Smooth muscle cell (in vitro differentiated cells): Measurements from ENCODE around the gene PRCD. TPM values are rescaled to one million over a fixed set of nuclear protein-coding genes. Genes with fewer than 3 reads are reported as not detected.

Experiments used
- DNase-seq: peaks from one replicate; lab custom pipeline; 2025; ENCODE audit not compliant: unreplicated experiment; lab: John Stamatoyannopoulos, UW
- H2AFZ ChIP-seq: fragments of 200-600 bp; sonication (generic); 2 replicates; pipeline ENCODE4 v1.6.0; 2016; ENCODE audit warnings: antibody characterized with exemption, low read depth, mild to moderate bottlenecking
- H3F3A ChIP-seq: fragments of 200-600 bp; sonication (generic); 2 replicates; pipeline ENCODE4 v1.6.0; 2017; ENCODE audit warnings: antibody characterized with exemption, low read depth
- H3K27ac ChIP-seq: fragments of 200-600 bp; sonication (generic); 2 replicates; pipeline ENCODE4 v1.5.1; 2016; ENCODE audit warnings: low read depth, mild to moderate bottlenecking
- H3K27me3 ChIP-seq: fragments of 200-600 bp; sonication (generic); 2 replicates; pipeline ENCODE4 v1.6.1; 2016; ENCODE audit warnings: low read depth, mild to moderate bottlenecking
- H3K36me3 ChIP-seq: fragments of 200-600 bp; sonication (generic); 2 replicates; pipeline ENCODE4 v1.5.1; 2016; ENCODE audit warnings: low read depth
- H3K4me1 ChIP-seq: fragments of 200-600 bp; sonication (generic); 2 replicates; pipeline ENCODE4 v1.5.1; 2016; ENCODE audit warnings: low read depth
- H3K4me2 ChIP-seq: fragments of 200-600 bp; sonication (generic); 2 replicates; pipeline ENCODE4 v1.6.0; 2016; ENCODE audit warnings: mild to moderate bottlenecking
- H3K4me3 ChIP-seq: fragments of 200-600 bp; sonication (generic); 2 replicates; pipeline ENCODE4 v1.5.1; 2016; ENCODE audit warnings: mild to moderate bottlenecking
- H3K79me2 ChIP-seq: fragments of 200-600 bp; sonication (generic); 2 replicates; pipeline ENCODE4 v1.6.0; 2016; ENCODE audit warnings: low read depth, mild to moderate bottlenecking
- H3K9ac ChIP-seq: fragments of 200-600 bp; sonication (generic); 2 replicates; pipeline ENCODE4 v1.6.0; 2016; ENCODE audit warnings: low read depth
- H3K9me3 ChIP-seq: fragments of 200-600 bp; sonication (generic); replicated peaks from 2 replicates; pipeline ENCODE4 v1.5.1; 2016; ENCODE audit warnings: low read depth
- H4K20me1 ChIP-seq: fragments of 200-600 bp; sonication (generic); 2 replicates; pipeline ENCODE4 v1.6.0; 2016; ENCODE audit warnings: low read depth
- CTCF ChIP-seq: fragments of 200-600 bp; sonication (generic); IDR thresholded peaks from 2 replicates; pipeline ENCODE4 v1.5.1; 2017; ENCODE audit warnings: borderline replicate concordance, mild to moderate bottlenecking, antibody characterized with exemption; ENCODE audit not compliant: insufficient read depth, poor library complexity, severe bottlenecking
- WGBS: methylation state at CpG from one replicate; pipeline ENCODE4 v1.1.7; 2016; ENCODE audit warnings: low lambda C conversion rate; 5-methylcytosine and 5-hydroxymethylcytosine counted together
- polyA plus RNA-seq: library from polyadenylated mRNA; unstranded; fragments of >200 nt; fragmentation: Nextera tagmentation; extraction: Ambion mirVana; gene quantifications from 2 replicates; pipeline ENCODE4 v1.2.1, GENCODE V29; 2016
- total RNA-seq: library from RNA; depleted of rRNA; stranded (reverse); fragments of >200 nt; gene quantifications from 2 replicates; pipeline ENCODE4 v1.2.3, GENCODE V29; 2014

Gene PRCD
- total and polyA plus RNA-seq, 2 experiments from 2014 or later, result 0.31 to 5.8 TPM

DNA sequence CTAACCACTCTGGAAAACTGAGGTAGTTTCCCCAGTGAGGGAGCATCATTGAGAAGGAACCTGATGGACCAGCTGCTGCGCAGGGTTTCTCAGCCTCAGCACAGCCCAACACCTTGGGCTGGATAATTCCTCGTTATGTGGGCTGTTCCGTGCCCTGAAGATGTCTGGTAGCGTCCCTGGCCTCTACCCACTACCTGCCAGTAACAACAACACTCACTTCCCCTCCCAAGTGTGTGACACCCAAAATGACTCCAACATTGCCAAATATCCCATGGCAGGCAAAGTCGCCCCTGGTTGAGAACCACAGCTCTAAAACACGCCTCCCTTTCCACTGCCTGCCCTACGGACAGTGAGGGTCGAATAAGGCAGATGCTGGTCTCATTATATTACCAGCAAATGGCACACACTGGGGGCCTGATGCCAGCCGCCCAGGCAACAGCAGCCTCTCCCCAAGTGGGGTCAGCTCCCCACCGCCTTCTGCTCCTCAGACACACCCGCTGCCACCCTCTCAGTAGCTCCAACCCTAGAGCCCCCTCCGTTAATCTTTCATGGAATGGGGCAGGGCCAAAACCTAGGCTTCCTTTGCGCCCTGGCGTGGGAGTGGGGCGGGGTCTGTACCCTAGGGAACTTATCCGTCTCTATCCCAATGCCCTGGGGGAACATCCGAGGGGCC is 39.6 kb upstream of the PRCD start:
- H3K79me2 ChIP-seq, result no peaks in the 10 kb centered on the region
- no peaks in the 10 kb centered on the region for H3F3A ChIP-seq
- H3K27ac ChIP-seq, result no peak overlapping the region
- H2AFZ ChIP-seq, result no peak overlapping the region
- peak overlapping the region; percentile 94 for H3K4me2 ChIP-seq
- H4K20me1 ChIP-seq, result peaks cover 14% of the 10 kb centered on the region
- no peak for DNase-seq
- no peaks in the 10 kb centered on the region for H3K27me3 ChIP-seq
- no peaks in the 10 kb centered on the region for H3K36me3 ChIP-seq
- peak overlapping the region; percentile 67 for H3K4me3 ChIP-seq
- H3K4me1 ChIP-seq, result peaks cover 16% of the 10 kb centered on the region
- no peak for TF ChIP-seq CTCF
- no peaks in the 10 kb centered on the region for H3K9me3 ChIP-seq
- 50% methylated on average over 17 of the region's 17 CpGs for WGBS
- peak overlapping the region; percentile 33 for H3K9ac ChIP-seq

GRCh38 chr17:76500747-76501017 is 39.2 kb upstream of the PRCD start:
- Histone ChIP-seq H3K9ac (peak overlapping the region; percentile 33), H3K36me3 (no peaks in the 10 kb centered on the region), H3K4me2 (peak overlapping the region; percentile 94), H3K4me3 (peak overlapping the region; percentile 67), H3K27ac (no peak overlapping the region), H4K20me1 (peaks cover 10% of the 10 kb centered on the region), H3F3A (no peaks in the 10 kb centered on the region), H2AFZ (peak overlapping the region; percentile 26), H3K27me3 (no peaks in the 10 kb centered on the region), H3K9me3 (no peaks in the 10 kb centered on the region), H3K79me2 (no peaks in the 10 kb centered on the region), H3K4me1 (peaks cover 16% of the 10 kb centered on the region)
- no peak for DNase-seq
- no peak for TF ChIP-seq CTCF
- 6% methylated on average over 10 of the region's 10 CpGs for WGBS

GRCh38 chr17:76501018-76501826 is 38.6 kb upstream of the PRCD start, which contains the start of gene RHBDF2:
TSS of gene RHBDF2 (minus strand) at chr17:76501423. CDS start at chr17:76481524, 19,899 bp downstream.
- Histone ChIP-seq H3K4me3 (peak within 1 kb of the TSS; percentile 67), H2AFZ (peak within 1 kb of the TSS; percentile 26), H3K27me3 (no peaks in the 10 kb centered on the region), H3K36me3 (no peaks in the 10 kb centered on the region), H3K79me2 (no peaks in the 10 kb centered on the region), H3K27ac (no peak within 1 kb of the TSS), H3F3A (no peaks in the 10 kb centered on the region), H3K4me1 (peaks cover 16% of the 10 kb centered on the region), H3K4me2 (peak within 1 kb of the TSS; percentile 94), H3K9ac (peak within 1 kb of the TSS; percentile 33), H3K9me3 (no peaks in the 10 kb centered on the region), H4K20me1 (peaks cover 8% of the 10 kb centered on the region)
- DNase-seq, result peak; percentile 77
- WGBS, result 5% methylated on average over 53 of the region's 72 CpGs
- TF ChIP-seq CTCF, result no peak
